Measurements from ENCODE around the gene CMIP. TPM values are rescaled to one million over a fixed set of nuclear protein-coding genes. Genes with fewer than 3 reads are reported as not detected.

The CMIP gene
- total and polyA plus RNA-seq, 3 donors from 2014 or later, result 34.9 to 72.5 (median 42.0) TPM

GRCh38 chr16:81634380-81635062, 189.9 kb downstream of the CMIP start:
- no peak for DNase-seq
- Histone ChIP-seq H3K27me3 (no peaks in the 10 kb centered on the region), H3K27ac (no peak overlapping the region), H3K4me1 (peaks cover 11% of the 10 kb centered on the region), H3K9me3 (no peaks in the 10 kb centered on the region), H3K4me3 (no peak overlapping the region), H3K36me3 (ENCODE audit: low read depth, missing control alignments) (no peaks in the 10 kb centered on the region)
- TF ChIP-seq CTCF (IDR thresholded peaks at IDR 0.05) (no peak), POLR2A (IDR thresholded peaks at IDR 0.05) (no peak)
- 57 to 61% methylated on average over 12 to 13 of the region's 13 CpGs for WGBS, 2 donors
- intact Hi-C loops (cut with DNase I; ENCODE audit: low total_unique reads), result no loop called here

- Histone ChIP-seq H3K9me3 (no peaks in the 10 kb centered on the region), H3K27ac (no peak overlapping the region), H3K4me1 (peaks cover 11% of the 10 kb centered on the region), H3K36me3 (ENCODE audit: low read depth, missing control alignments) (no peaks in the 10 kb centered on the region), H3K27me3 (no peaks in the 10 kb centered on the region), H3K4me3 (no peak overlapping the region)
- intact Hi-C loops (cut with DNase I; ENCODE audit: low total_unique reads), result no loop called here
- WGBS, 2 donors, result 81 to 88% methylated on average over 15 of the region's 15 CpGs
- no peak for TF ChIP-seq POLR2A (IDR thresholded peaks at IDR 0.05)
- TF ChIP-seq CTCF (IDR thresholded peaks at IDR 0.05), result no peak
- DNase-seq, result no peak
Observed at GRCh38 chr16:81635063-81635937, 190.7 kb downstream of the CMIP start.

- Histone ChIP-seq H3K4me3 (no peak overlapping the region), H3K9me3 (no peaks in the 10 kb centered on the region), H3K27me3 (no peaks in the 10 kb centered on the region), H3K27ac (no peak overlapping the region), H3K4me1 (peaks cover 11% of the 10 kb centered on the region), H3K36me3 (ENCODE audit: low read depth, missing control alignments) (no peaks in the 10 kb centered on the region)
- TF ChIP-seq CTCF (IDR thresholded peaks at IDR 0.05) (no peak), POLR2A (IDR thresholded peaks at IDR 0.05) (no peak)
- WGBS, 2 donors, result 65 to 66% methylated on average over 14 to 16 of the region's 16 CpGs
- DNase-seq, result no peak
- intact Hi-C loops (cut with DNase I; ENCODE audit: low total_unique reads), result no loop called here
Observed at GRCh38 chr16:81636298-81636993, 191.8 kb downstream of the CMIP start.

GRCh38 chr16:81637336-81638235, 193.0 kb downstream of the CMIP start:
- no peaks in the 10 kb centered on the region for H3K27me3 ChIP-seq
- H3K27ac ChIP-seq, result no peak overlapping the region
- WGBS, 2 donors, result 90 to 93% methylated on average over 15 of the region's 15 CpGs
- no peaks in the 10 kb centered on the region for H3K9me3 ChIP-seq
- H3K4me3 ChIP-seq, result no peak overlapping the region
- H3K36me3 ChIP-seq (ENCODE audit: low read depth, missing control alignments), result no peaks in the 10 kb centered on the region
- DNase-seq, result no peak
- H3K4me1 ChIP-seq, result peaks cover 11% of the 10 kb centered on the region
- intact Hi-C loops (cut with DNase I; ENCODE audit: low total_unique reads), result no loop called here
- TF ChIP-seq POLR2A (IDR thresholded peaks at IDR 0.05) (no peak), CTCF (IDR thresholded peaks at IDR 0.05) (no peak)
